ENCODE data around the gene C11orf52.

Gene C11orf52

DNA sequence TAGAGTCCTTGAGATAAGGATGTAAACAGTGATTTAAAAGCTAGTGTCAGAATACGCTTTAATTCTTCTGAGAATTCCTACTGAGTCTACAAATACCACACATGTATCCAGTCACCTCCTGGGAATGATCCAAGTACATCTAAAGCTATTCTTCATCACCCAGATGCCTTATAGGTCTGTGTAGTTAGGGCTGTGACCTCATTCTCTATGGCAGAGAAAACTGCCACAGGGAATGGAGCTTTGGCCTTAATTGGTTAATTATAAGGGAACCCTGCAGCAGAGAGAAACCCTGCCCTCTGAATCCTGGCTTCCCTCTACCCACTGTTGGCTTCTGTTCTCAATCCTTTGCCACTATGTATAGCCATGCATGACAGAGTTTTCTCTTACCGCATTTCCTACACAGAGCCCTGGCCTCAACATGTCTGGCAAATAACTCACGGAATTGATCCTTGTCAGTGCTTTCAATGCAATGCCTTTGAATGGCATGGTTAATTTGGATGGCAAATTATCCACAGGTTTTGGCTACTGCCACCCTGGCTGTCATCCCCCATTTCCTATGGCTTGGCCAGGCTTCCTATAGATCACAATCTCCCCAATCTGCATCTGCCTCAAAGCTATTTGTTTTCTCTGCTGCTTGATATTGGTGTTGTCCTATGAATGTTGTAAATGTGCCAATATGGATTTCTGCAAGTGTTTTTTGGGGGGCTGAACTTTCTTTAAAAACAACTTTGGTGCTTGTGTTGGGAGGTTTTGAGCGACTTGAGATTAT, 21.3 kb downstream of the C11orf52 start:
- no peak for DNase-seq

DNA sequence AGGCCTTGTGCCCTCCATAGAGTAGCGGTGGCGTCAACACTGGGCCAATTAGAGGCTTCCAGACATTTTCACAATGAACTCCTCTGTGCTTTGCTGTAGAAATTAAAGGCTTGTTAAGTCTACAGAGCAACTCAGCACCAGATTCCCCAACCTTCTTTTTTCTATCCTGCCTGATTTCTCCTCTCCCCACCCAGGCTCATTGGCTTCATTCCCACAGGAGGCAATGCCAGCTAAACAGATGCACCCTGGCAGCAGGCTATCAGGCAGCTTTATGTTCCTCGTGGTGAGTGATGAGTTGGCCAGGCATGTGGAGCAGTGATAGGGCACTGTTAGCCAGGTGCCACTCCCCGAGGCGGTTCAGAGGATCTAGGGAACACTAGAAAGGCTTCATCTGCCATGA, 23.2 kb downstream of the C11orf52 start:
- DNase-seq = no peak

DNA sequence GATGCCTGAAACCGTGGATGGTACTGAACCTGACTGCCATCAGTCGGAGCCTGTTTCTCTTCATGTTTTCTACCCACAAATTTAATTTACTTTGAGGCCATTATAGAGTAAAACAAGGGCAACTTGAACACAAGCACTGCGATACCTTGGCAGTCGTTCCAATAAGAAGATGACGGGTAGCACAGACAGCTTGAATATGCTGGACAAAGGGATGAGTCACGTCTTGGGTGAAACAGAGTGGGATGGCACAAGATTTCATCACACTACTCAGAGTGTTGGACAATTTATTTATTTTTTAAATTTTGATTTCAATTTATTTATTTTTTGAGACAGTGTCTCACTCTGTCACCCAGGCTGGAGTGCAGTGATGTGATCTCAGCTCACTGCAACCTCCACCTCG, 24.1 kb downstream of the C11orf52 start:
- DNase-seq = no peak

DNA sequence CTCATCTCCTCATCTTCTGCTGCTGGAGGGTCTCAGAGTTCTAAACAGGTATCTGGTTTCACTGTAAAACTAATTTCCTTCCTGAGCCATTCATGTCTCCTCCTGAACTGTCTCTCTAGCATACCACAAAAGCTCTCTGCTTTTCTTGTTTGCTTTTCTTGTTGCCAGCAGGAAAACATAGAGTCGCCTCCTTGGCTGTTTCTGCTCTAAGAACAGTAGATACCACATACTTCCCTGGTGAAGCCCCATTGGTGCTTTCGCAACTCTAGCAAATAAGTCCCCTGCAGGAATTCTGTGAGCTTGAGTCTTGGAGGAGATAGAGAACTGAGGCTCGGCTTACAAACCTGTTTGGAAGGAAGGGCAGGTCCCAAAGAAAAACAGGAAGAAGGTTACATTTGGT, 25.4 kb downstream of the C11orf52 start:
- DNase-seq = no peak

DNA sequence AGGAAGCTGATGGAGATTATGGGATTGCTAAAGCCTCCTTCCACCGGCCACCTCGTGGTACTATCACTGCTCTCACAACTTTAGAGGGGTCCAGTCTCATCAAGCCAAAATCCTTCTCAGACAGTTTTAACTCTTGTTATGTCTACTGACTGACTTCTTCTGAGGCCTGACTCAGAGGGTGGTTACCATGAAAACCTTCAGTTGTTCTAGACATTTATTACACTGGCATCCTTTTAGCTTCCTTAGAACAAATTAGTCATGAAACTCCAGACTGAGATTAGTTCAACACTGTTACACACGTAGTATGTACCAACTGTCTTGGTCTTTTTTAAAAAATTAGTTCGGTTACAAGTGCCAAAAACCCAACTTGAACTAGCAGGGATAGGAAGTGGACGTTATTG, 25.9 kb downstream of the C11orf52 start:
- DNase-seq = no peak

DNA sequence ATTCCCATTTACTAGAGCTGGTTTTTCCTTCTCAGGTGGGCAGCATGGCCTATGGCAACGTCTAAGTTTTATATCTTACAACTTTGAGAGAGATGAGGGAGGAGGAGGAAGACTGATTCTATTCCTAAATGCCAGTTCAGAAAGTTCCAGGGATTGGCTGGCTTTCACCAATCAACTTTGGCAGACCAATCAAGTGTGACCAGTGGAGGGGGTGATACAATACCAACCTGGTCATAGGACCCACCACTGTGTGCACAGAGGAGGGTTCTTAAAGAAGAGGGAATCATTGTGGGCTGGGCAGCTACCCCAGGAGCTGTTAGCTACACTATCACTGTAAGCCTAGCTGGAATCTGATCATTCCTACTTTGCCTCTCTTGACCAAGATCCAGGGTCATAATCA, 26.5 kb downstream of the C11orf52 start:
- no peak for DNase-seq

DNA sequence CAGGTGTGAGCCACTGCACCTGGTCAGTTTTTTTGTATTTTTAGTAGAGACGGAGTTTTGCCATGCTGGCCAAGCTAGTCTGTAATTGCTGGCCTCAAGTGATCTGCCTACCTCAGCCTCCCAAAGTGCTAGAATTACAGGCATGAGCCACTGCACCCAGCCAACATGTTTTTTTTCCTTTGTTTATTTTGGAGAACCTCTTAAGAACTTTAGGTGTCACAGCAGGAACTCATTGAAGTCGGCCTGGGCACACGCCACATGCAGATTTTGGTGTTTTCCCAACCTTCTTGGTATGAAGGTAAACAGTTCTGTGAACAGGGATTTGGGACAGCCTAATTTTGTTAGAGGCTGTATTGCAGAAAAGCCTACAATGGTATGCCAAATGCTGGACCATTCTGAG, 27.8 kb downstream of the C11orf52 start:
- no peak for DNase-seq

DNA sequence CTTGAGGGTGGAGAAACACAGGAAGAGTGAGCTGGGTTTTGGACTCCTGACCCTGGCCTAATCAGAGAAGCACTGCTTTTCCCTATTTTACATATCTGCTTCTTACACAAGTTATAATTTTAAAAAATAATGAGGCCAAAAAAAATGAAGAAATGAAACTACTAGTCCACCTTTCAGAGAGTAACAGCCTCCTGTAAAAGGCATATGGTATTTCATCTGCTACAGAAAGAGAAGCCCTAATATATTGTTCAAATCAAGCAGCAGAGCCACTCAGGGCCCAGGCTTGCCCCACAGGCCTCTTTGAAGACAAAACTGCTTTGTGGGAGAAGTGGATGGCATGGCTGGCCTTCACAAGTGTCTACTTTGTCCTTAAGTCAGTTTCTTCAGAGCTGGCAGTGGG, 28.4 kb downstream of the C11orf52 start:
- DNase-seq = no peak

DNA sequence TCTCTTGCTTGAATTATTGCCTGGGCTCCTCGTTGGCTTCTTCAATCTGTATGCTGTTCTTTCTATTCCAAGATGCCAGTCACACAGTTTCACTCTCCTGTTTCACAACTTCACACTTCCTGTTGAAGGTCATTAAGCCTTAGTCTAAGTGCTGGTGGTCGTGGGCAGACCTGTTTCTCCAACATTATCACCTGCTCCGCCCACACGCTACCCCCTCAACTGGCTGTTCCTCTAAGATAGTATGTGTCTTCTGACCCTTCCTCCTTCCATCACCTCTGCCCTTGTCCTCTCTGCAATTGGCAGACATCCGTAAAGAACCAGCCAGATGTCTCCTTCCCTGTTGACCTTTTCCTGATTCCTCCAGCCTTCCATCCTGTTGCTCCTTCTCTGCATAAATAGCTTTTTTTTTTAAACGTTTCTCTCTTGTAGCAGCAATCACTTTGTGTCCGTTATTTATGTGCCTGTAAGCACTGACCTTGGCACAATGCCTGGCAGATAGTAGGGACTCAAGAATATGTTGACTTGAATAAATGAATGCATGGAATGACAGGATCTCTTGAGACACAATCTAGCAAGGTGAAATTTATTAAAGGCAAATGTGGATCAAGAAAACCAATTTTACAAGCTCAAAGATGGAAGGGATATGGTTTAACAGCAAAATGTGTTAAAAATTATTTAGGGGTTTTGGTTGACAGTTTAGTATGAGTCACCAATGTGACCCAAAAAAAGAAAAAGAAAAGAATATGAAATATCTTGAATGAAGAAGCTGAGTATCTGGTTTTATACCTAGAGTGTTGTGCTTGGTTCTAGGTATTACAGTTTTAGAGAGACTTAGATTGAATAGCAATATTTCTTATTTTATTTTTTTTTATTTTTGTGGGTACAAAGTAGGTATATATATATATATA, 31.1 kb downstream of the C11orf52 start:
- no peak for DNase-seq

DNA sequence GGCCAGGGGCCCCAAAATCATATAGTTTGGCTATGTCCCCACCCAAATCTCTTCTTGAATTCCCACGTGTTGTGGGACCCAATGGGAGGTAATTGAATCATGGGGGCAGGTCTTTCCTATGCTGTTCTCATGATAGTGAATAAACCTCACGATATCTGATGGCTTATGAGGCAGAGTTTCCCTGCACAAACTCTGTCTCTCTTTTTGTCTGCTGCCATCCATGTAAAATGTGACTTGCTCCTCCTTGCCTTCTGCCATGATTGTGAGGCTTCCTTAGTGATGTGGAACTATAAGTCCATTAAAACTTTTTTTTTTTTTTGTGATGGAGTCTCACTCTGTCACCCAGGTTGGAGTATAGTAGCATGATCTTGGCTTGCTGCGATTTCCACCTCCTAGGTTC, 32.9 kb downstream of the C11orf52 start:
- DNase-seq = no peak

DNA sequence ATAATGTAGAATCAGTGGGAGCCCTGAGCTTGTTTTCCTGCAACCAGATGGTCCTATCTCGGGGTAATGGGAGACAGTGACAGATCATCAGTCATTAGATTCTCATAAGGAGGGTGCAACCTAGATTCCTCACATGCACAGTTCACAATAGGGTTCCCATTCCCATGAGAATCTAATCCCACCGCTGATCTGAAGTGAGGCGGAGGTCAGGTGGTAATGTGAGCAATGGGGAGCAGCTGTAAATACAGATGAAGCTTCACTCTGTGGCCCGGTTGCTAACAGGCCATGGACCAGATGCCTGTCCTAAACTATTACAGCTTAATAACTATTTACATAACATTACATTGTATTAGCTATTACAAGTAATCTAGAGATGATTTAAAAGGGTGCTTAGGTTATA, 35.4 kb downstream of the C11orf52 start:
- DNase-seq = no peak

DNA sequence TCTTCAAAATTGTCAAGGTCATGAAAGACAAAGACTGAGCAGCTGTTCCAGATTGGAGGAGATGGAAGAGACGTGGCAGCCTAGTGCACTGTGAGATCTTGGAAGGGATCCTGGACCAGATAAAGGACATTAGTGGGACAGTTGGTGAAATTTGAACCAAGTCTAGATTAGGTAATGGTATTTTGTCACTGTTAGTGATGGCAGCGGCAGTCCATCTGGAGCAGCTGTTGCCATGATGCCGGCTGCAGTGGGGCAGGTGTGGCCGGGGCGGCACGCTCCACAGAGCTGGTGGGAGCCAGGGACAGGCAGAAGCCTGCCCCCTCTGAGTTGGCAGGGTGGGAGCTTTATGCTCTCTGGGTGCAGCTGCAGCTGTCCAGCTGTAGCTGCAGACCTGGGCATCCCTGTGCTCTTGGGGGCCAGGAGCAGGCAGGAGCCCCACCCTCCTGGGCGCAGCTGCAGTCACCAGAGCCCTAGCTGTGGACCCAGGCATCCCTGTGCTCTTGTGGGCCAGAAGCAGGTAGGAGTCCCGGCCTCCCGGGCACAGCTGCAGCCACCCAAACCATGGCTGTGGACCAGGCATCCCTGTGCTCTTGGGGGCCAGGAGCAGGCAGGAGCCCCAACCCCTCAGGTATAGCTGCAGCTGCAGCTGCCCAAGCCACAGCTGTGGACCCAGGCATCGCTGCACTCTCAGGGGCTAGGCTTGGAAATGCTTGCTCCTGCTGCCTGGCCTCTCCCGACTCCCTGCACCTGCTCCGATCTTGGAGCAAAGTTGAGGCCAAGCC, 39.1 kb downstream of the C11orf52 start:
- no peak for DNase-seq

DNA sequence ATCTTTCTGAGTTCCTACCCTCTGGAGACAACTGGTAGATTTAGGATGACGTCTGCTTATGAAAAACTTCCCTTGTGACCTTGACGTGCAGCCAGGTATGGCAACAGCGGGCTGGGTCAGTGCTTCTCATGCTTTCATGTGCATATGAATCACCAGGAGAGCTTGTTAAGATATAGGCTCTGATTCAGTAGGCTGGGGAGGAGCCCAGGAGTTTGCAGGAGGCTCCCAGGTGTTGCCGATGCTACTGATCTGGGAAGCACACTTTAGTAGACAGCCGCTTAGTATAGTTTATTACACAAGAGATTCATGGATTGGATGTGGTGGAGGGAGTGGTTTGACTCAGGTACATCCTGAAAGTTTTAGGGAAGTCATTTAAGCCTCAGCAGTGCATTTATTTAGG, 42.2 kb downstream of the C11orf52 start:
- no peak for DNase-seq

DNA sequence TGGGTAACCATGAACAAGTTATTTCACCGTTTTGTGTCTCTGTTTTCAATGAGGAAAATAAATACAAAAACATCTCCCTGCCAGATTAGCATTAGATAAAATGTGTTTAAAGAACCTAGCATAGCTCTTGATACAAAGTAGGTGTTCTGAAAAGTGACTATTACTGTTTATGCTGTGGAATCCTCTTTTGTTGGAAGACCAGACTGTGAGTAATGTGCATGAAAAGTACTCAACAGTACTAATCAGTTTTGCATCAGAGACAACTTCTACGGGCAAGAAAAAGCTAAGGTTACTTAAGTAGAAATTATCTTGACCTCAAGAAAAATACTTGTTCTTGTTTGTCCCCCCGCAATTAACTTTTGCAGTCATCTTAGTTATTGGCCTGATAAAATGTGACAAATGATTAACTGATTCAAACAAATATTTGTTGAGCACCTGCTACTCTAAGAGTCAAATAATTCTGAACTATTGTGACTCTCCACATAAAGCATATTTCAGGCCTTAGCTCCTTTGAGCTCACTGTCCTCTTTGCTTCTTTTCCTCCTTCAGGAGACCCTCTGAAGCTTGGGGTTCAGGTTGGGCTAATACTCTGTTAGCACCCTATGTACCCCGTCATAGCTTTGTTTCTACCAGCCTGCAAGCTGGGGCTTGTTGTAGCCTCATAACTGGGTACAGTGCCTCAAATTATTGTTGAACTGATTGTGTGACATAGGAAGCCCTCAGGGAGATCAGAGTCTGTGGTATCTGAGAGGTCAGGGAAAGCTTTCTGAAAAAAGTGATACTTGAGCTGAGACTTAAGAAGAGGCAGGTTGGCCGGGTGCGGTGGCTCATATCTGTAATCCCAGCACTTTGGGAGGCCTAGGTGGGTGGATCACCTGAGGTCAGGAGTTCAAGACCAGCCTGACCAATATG, 42.9 kb downstream of the C11orf52 start:
- DNase-seq = no peak

DNA sequence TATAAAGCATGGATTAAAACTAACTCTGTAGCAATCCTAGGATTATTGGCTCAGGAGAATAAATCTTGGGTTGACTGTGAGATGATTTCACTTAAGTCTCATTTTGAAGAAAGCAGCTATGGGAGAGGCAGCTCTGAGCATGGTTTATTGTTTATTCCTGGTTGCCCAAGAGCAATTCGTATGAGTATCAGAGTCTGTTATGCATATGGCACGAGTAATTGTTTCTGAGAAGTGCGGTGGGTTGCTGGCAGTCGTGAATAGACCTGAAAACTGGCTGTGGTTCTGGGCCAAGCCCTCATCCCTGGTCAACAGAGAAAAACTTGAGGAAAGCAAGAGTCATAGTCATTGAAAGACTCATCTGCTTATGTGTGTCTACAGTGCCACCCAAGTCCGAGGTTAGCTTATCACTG, 45.2 kb downstream of the C11orf52 start:
- DNase-seq = no peak

DNA sequence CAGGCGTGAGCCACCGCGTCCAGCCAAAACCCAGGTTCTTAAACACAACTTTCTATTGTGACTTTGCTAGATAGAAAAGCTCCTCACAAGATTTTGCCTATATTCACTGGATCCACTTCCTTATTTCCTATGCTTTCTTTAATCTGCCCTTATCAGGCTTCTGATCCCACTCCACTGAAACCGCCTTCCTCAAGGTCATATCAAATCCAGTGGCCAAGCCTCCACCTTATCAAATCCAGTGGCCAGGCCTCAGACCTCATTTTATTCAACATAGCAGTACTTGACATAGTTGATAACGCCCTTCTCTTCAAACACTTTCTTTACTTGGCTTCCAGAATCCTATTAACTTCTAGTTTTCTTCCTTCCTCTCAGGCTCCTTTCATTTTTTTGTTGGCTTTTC, 48.0 kb downstream of the C11orf52 start:
- no peak for DNase-seq

DNA sequence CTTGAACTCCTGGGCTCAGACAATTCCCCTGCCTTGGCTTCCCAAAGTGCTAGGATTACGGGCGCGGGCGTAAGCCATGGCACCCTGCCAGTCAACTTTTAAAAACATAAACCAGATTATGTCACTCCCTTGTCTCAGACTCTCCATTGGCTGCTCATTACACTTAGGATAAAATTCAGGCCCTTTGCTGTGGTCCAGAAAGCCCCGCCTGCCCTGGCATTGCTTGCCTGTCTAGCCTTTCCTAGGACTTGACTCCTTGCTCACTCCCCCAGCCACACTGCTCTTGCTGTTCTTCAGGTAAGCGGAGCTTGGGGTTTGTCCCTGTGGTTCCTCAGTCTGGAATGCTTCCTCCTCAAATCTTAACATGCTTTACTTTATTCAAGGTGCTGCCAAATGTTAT, 48.9 kb downstream of the C11orf52 start:
- DNase-seq = no peak

DNA sequence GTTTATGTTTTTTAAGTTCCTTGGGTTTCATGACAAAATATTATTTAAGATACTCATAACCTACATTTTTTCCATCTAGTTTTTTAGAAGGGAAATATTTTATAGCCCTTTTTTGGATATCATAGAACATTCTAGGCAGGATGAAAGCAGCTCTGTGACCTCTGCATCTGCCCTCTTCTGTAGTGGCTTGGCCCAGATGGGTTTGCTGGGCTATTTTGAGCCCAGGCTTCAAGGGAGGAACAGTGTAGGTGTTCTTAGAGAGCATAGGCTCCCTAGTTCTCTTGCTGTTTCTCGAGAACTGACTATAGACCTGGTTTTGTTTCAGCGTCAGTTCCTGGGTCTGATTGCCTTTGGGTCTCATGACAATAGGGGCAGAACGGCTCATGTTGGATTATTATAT, 50.6 kb downstream of the C11orf52 start:
- DNase-seq = no peak

DNA sequence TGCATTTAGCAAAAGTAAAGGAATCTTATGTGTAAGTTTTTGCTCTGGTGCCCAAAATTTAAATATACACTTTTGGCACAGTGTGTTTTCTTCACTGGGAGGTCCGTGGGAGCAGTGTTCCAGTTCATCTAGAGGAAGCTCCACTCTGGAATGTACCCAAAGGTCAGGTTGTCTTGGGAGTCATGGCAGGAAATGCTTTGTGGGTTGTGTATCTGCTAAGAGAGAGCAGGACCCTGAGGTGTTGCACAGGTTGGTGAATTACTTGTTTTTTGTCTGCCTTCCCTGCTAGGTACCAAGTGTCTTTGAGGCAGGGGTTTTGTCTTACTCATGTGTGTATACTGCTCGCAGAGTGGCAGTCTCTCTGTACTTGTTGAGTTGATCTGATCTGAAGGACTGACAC, 55.7 kb downstream of the C11orf52 start:
- DNase-seq = no peak

DNA sequence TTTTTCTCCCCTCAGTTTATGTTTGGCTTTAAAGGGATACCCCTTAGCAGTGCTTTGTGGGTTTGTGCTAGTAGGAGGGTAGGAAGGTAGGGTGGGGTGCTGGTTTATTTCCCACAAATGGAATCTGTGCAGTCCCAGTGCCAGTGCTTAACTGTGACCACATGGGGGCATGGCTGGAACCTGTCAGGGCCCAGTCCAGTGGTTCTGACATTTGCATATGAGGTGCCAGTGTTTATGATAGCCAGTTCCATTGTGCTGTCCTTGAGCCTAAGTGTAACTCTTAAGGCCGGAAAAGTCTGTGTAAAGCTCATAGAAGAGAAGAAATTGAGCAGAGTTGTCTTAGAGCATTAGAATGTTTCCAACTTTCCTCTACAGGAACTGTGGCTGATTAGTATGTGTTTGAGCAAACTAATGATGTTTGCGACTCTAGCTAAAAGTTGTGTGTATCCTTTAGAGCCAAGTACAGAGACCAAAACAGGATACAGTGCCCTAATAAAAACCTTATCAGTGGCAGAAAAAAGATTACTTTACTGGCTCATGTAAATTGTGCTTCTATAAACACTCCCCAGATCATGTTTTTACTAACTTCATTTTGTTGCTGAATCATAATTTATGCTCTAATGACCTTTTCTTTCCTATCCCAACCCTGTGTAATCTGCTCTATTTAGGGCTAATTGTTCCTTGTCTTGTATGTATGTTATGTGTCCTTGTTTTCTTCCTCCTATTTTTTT, 56.5 kb downstream of the C11orf52 start:
- no peak for DNase-seq

DNA sequence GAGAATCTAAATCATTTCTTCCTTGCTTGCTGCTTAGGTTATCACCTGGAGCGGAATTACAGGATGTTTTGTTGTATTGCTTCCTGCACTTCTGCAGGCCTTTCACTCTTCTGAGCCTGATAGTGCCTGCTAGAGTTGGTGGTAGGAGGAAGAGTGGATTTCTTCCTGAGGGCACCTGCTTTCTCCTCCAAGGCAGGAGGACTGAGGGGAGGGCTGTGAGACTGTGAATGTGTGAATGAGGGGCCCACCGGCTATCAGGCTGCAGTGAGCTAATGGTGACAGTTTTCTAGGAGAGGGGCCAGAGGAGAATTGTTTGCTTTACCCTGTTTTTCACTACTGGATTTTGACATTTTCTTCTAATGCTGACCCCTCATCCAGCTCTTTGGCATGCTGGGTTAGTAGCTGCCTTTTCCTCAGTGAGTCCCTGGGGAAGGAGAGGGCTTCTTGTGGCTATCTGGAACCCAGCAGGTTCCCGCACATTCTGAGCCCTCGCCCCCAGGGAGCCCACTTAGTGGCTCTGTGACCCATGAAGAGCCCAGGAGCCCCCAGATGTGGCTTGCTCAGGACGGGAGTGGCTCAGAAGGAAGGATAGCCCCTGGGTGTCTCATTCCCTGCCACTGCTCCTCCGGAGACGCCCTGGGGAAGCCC, 57.5 kb downstream of the C11orf52 start:
- DNase-seq = no peak

Data from NCI-H187 treated with DMSO at 0.1 percent for 48 hours (cell line).